DND-41 (cell line): ENCODE measurements around the gene MOXD1.

ENCODE experiments used
- CTCF ChIP-seq: IDR thresholded peaks from 2 replicates; pipeline ENCODE4 v1.5.1; 2012; ENCODE audit warnings: borderline replicate concordance, low read length, moderate library complexity, mild to moderate bottlenecking; ENCODE audit not compliant: poor library complexity, severe bottlenecking; ENCODE audit errors: extremely low read depth
- EZH2 ChIP-seq: IDR thresholded peaks from 3 replicates; pipeline ENCODE4 v1.6.1; 2012; ENCODE audit warnings: borderline replicate concordance, low read depth, mild to moderate bottlenecking, moderate library complexity, low read length, inconsistent platforms; ENCODE audit not compliant: severe bottlenecking

- TF ChIP-seq CTCF (no peak), EZH2 (no peak)
These were observed 56.5 kb downstream of the MOXD1 start for GRCh38 chr6:132344811-132345210.
